K562 (cell line): ENCODE data around the gene TAF3. TPM values are rescaled to one million over a fixed set of nuclear protein-coding genes. Genes with fewer than 3 reads are reported as not detected.

ENCODE experiments used
- ATAC-seq: fragments of 200-7000 bp; cut with Tn5 transposase; 3 replicates; pipeline ENCODE4 v1.9.1; 2020; ENCODE audit warnings: moderate library complexity
- BruUV-seq: library from RNA; stranded (reverse); fragments of 400-500 nt; replicated peaks from 2 replicates; lab custom pipeline; 2021; lab: Mats Ljungman, UMichigan
- CTCF ChIA-PET: fragments of 300-600 bp; formaldehyde crosslinking; extraction: SDS; loops from one replicate; lab custom pipeline; 2021; ENCODE audit warnings: low intra/inter-chr PET ratio; lab: Yijun Ruan, JAX
- POLR2A ChIA-PET: fragments of 300-600, 350-650 bp; sonication (Branson Sonifier 250); formaldehyde crosslinking; extraction: SDS; loops from one replicate; lab custom pipeline; 2021; ENCODE audit warnings: antibody characterized with exemption, inconsistent platforms; lab: Yijun Ruan, JAX
- DNase-seq, 4 experiments: peaks; one replicate each; pipeline versions ENCODE4 v3.0.0 to v3.0.0-alpha.2; 2011 to 2018; ENCODE audit warnings: low spot score in 3 of 4, mixed read lengths in 3 of 4; ENCODE audit errors: extremely low read depth in 1 of 4
- FAIRE-seq: peaks from 2 replicates; lab custom pipeline; 2011; peaks lifted over from hg19 to GRCh38; lab: Jason Lieb, UNC
- H2AFZ ChIP-seq: 2 replicates; pipeline ENCODE4 v1.6.0; 2011; ENCODE audit warnings: low read depth, low read length, control low read depth, inconsistent platforms
- H3K27ac ChIP-seq: fragments of 200-600 bp; 3 replicates; pipeline ENCODE4 v1.8.0; 2011; ENCODE audit warnings: low read depth, mild to moderate bottlenecking, control low read depth, inconsistent platforms, low read length, moderate library complexity, mixed read lengths; ENCODE audit errors: extremely low read depth
- H3K27me3 ChIP-seq, 2 experiments: fragments of 300-600 bp in 1 of 2; 2 replicates in 1 of 2; 3 replicates in 1 of 2; pipeline versions ENCODE4 v1.6.0 to v1.8.0; 2011; ENCODE audit warnings: inconsistent platforms in 2 of 2, low read length in 2 of 2, mild to moderate bottlenecking in 1 of 2, mixed read lengths in 1 of 2, moderate library complexity in 1 of 2; ENCODE audit not compliant: control insufficient read depth in 2 of 2, insufficient read depth in 2 of 2
- H3K36me3 ChIP-seq: fragments of 300-600 bp; 3 replicates; pipeline ENCODE4 v1.8.0; 2011; ENCODE audit warnings: mild to moderate bottlenecking, low read length, inconsistent platforms; ENCODE audit not compliant: control insufficient read depth, insufficient read depth
- H3K4me1 ChIP-seq, 2 experiments: fragments of 200-600 bp in 1 of 2; replicated peaks in 1 of 2; 2 replicates in 1 of 2; 3 replicates in 1 of 2; pipeline versions ENCODE4 v1.5.1 to v1.8.0; 2011; ENCODE audit warnings: inconsistent platforms in 2 of 2, low read length in 2 of 2, mild to moderate bottlenecking in 1 of 2, mixed read lengths in 1 of 2, moderate library complexity in 1 of 2; ENCODE audit not compliant: control insufficient read depth in 2 of 2, insufficient read depth in 2 of 2
- H3K4me2 ChIP-seq: 2 replicates; pipeline ENCODE4 v1.6.1; 2011; ENCODE audit warnings: low read length, control low read depth, inconsistent platforms, mixed read lengths; ENCODE audit not compliant: insufficient read depth
- H3K4me3 ChIP-seq: fragments of 200-600 bp; sonication (generic), shearing (Covaris generic); 2 replicates; pipeline ENCODE4 v1.5.1; 2016; ENCODE audit warnings: control low read depth, inconsistent platforms
- H3K79me2 ChIP-seq: fragments of 200-600 bp; 3 replicates; pipeline ENCODE4 v1.8.0; 2011; ENCODE audit warnings: low read length, inconsistent platforms; ENCODE audit not compliant: control insufficient read depth, insufficient read depth
- H3K9ac ChIP-seq, 2 experiments: 2 replicates each; pipeline versions ENCODE4 v1.6.0 to v1.6.1; 2011; ENCODE audit warnings: low read depth in 2 of 2, low read length in 2 of 2, control low read depth in 1 of 2, inconsistent platforms in 1 of 2, mild to moderate bottlenecking in 1 of 2, mixed read lengths in 1 of 2; ENCODE audit not compliant: insufficient read depth in 1 of 2
- H3K9me1 ChIP-seq: one replicate; pipeline ENCODE4 v1.6.0; 2011; ENCODE audit warnings: inconsistent platforms, mild to moderate bottlenecking, low read length, moderate library complexity; ENCODE audit not compliant: control insufficient read depth, insufficient read depth
- H3K9me3 ChIP-seq: replicated peaks from 2 replicates; pipeline ENCODE4 v1.5.1; 2011; ENCODE audit warnings: low read depth, low read length, inconsistent platforms; ENCODE audit not compliant: control insufficient read depth, insufficient read depth
- H4K20me1 ChIP-seq: replicated peaks from 2 replicates; pipeline ENCODE4 v1.6.1; 2011; ENCODE audit warnings: low read length, inconsistent platforms, mixed read lengths; ENCODE audit not compliant: control insufficient read depth, insufficient read depth
- CHD7 ChIP-seq: fragments of 200-600 bp; sonication (generic); IDR thresholded peaks from one replicate; pipeline ENCODE4 v1.6.1; 2012; ENCODE audit warnings: mild to moderate bottlenecking, low read depth, low read length, inconsistent platforms
- HMBOX1 ChIP-seq: sonication (generic); IDR thresholded peaks from 2 replicates; pipeline ENCODE4 v1.6.1; 2016
- SREBF1 ChIP-seq: fragments of 150-350 bp; IDR thresholded peaks from 2 replicates; pipeline ENCODE4 v1.6.1; 2014; ENCODE audit warnings: antibody characterized with exemption, low read depth, low read length, borderline replicate concordance
- ZFX ChIP-seq: sonication (generic); formaldehyde crosslinking; IDR thresholded peaks from 2 replicates; pipeline ENCODE4 v1.8.0; 2022; ENCODE audit warnings: mild to moderate bottlenecking, missing genetic modification reagents, moderate library complexity
- ZNF124 ChIP-seq: sonication (generic); formaldehyde crosslinking; IDR thresholded peaks from 2 replicates; pipeline ENCODE4 v1.8.1; 2022; ENCODE audit warnings: missing genetic modification reagents
- WGBS: fragments of 100-300 bp; shearing (Covaris generic); methylation state at CpG from one replicate; pipeline ENCODE4 v1.1.6; 2016; ENCODE audit warnings: low coverage, mixed read lengths; ENCODE audit not compliant: insufficient coverage; ENCODE audit errors: missing lambda C conversion rate; 5-methylcytosine and 5-hydroxymethylcytosine counted together
- in situ Hi-C: fragments of 300-500 bp; cut with MboI; formaldehyde crosslinking; loops from 4 replicates; pipeline ENCODE4 v1.15.0; 2018; ENCODE audit warnings: inconsistent platforms, mixed read lengths
- intact Hi-C: fragments of 100-400 bp; cut with micrococcal nuclease; formaldehyde crosslinking; loops from 2 replicates; pipeline ENCODE4 v1.14.2; 2022
- polyA plus RNA-seq, 8 experiments: library from polyadenylated mRNA; depleted of rRNA in 4 of 8; stranded (reverse) in 5 of 8; unstranded in 3 of 8; fragments of >200 nt; fragmentation: Nextera tagmentation in 2 of 8; fragmentation: Illumina TruSeq in 1 of 8; extraction: Ambion mirVana in 2 of 8; extraction: Trizol in 1 of 8; gene quantifications; 2 replicates each; pipeline versions ENCODE4 v1.2.1 to v1.2.3, GENCODE V29; 2011 to 2014; ENCODE audit warnings: inconsistent platforms in 1 of 8, missing spikeins in 1 of 8
- total RNA-seq, 7 experiments: library from RNA; depleted of rRNA in 6 of 7; stranded (reverse); fragments of >200 nt in 6 of 7; fragmentation: Illumina TruSeq in 2 of 7; extraction: Trizol in 2 of 7; gene quantifications; 2 replicates each; pipeline versions ENCODE4 v1.2.1 to v1.2.3, GENCODE V29; 2011 to 2021; ENCODE audit warnings: low replicate concordance in 1 of 7
- TF ChIP-seq, protein P1 (sequence below): fragments of 150-350 bp; IDR thresholded peaks from 2 replicates; pipeline ENCODE4 v1.6.1; 2014; ENCODE audit warnings: low read depth, mild to moderate bottlenecking, low read length, borderline replicate concordance

Gene TAF3
- total and polyA plus RNA-seq, 9 of the 15 experiments (the other 6 are each of a cell fraction or from before 2014, with no cell fraction given), result 1.5 to 9.9 (median 4.1) TPM

GRCh38 chr10:7811000-7811399, 7.3 kb upstream of the TAF3 start:
- DNase-seq (no peak), ATAC-seq (no peak), FAIRE-seq (no peak)
- no peaks in the 10 kb centered on the region for H3K9me3 ChIP-seq
- peaks cover 0 to 9% of the 10 kb centered on the region in 2 experiments; a peak in 4 of 5 replicates for H3K4me1 ChIP-seq
- no peak overlapping the region for H3K4me2 ChIP-seq
- H3K27ac ChIP-seq, result no peak overlapping the region
- in situ Hi-C loops, result no loop called here
- H3K9ac ChIP-seq, result no peak overlapping the region
- POLR2A ChIA-PET, result interaction anchor here (1.3 to 3.1 kb wide), 2 partner anchors 7 to 8 kb away, joined by 3 to 19 read pairs; partner anchors contain the start of gene TAF3
- CTCF ChIA-PET, result no interaction called here
- 69% methylated on average over 5 of the region's 5 CpGs for WGBS
- no peak overlapping the region for H3K4me3 ChIP-seq
- intact Hi-C loops, result no loop called here
- no TSS peak for BruUV-seq
- H3K36me3 ChIP-seq, result peaks cover 18% of the 10 kb centered on the region; the same call in 1 of the 3 replicates
- peaks cover 8% of the 10 kb centered on the region; the same call in 1 of the 2 replicates for H4K20me1 ChIP-seq
- H3K27me3 ChIP-seq, result no peaks in the 10 kb centered on the region
- no peaks in the 10 kb centered on the region for H3K79me2 ChIP-seq
- H3K9me1 ChIP-seq, result no peaks in the 10 kb centered on the region
- no peak overlapping the region for H2AFZ ChIP-seq
- TF ChIP-seq ZNF124 (CRISPR knock-in tag), result no peak
- TF ChIP-seq, protein P1, sequence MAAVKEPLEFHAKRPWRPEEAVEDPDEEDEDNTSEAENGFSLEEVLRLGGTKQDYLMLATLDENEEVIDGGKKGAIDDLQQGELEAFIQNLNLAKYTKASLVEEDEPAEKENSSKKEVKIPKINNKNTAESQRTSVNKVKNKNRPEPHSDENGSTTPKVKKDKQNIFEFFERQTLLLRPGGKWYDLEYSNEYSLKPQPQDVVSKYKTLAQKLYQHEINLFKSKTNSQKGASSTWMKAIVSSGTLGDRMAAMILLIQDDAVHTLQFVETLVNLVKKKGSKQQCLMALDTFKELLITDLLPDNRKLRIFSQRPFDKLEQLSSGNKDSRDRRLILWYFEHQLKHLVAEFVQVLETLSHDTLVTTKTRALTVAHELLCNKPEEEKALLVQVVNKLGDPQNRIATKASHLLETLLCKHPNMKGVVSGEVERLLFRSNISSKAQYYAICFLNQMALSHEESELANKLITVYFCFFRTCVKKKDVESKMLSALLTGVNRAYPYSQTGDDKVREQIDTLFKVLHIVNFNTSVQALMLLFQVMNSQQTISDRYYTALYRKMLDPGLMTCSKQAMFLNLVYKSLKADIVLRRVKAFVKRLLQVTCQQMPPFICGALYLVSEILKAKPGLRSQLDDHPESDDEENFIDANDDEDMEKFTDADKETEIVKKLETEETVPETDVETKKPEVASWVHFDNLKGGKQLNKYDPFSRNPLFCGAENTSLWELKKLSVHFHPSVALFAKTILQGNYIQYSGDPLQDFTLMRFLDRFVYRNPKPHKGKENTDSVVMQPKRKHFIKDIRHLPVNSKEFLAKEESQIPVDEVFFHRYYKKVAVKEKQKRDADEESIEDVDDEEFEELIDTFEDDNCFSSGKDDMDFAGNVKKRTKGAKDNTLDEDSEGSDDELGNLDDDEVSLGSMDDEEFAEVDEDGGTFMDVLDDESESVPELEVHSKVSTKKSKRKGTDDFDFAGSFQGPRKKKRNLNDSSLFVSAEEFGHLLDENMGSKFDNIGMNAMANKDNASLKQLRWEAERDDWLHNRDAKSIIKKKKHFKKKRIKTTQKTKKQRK, result no peak
- no peak for TF ChIP-seq CHD7
- no peak for TF ChIP-seq HMBOX1
- no peak for TF ChIP-seq ZFX
- TF ChIP-seq SREBF1, result no peak
